Measurements from ENCODE around the gene VSTM2A. TPM values are rescaled to one million over a fixed set of nuclear protein-coding genes. Genes with fewer than 3 reads are reported as not detected.

VSTM2A gene
- total and polyA plus RNA-seq, 3 experiments from 2014 or later = not detected

DNA sequence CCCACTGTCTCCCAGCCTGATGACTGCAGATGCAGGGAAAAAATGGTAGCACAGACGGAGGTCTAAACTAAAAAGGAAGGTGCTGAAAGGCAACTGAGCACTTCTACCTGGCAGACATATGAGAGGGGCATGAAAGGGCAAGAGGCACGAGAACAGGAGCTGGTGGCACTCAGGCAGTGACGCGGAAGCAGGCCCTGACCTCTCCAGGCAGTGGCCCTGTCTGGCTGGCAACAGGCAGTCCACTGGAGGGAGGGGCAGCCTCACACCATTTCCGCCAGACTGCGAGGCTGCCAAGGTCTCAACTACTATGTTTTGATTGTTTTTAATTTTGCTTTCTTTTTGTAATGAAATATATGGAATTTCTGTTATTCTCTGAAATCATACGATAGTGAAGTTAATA is 23.3 kb downstream of the VSTM2A start:
- CTCF ChIA-PET = no interaction called here
- peaks cover 2 to 11% (median 2%) of the 10 kb centered on the region in 5 donors for H3K9me3 Mint-ChIP-seq
- Histone ChIP-seq H3K36me3 (ENCODE audit: insufficient read depth, low read length) (no peaks in the 10 kb centered on the region), H3K4me3 (ENCODE audit: low read length) (no peak overlapping the region), H3K27me3 (ENCODE audit: insufficient read depth, low read length, poor library complexity, severe bottlenecking) (no peaks in the 10 kb centered on the region), H3K9me3 (ENCODE audit: low read length) (no peaks in the 10 kb centered on the region), H3K27ac (ENCODE audit: low read depth, low read length) (no peak overlapping the region), H3K4me1 (ENCODE audit: insufficient read depth, low read length) (no peaks in the 10 kb centered on the region)
- POLR2A ChIA-PET = no interaction called here
- H3K27ac Mint-ChIP-seq = no peak overlapping the region
- no peak overlapping the region for H3K4me3 Mint-ChIP-seq
- peaks cover 0 to 2% (median 0%) of the 10 kb centered on the region in 3 donors for H3K36me3 Mint-ChIP-seq
- DNase-seq = no peak
- H3K27me3 Mint-ChIP-seq = peaks cover 0 to 1% of the 10 kb centered on the region in 2 donors
- H3K4me1 Mint-ChIP-seq = no peaks in the 10 kb centered on the region

DNA sequence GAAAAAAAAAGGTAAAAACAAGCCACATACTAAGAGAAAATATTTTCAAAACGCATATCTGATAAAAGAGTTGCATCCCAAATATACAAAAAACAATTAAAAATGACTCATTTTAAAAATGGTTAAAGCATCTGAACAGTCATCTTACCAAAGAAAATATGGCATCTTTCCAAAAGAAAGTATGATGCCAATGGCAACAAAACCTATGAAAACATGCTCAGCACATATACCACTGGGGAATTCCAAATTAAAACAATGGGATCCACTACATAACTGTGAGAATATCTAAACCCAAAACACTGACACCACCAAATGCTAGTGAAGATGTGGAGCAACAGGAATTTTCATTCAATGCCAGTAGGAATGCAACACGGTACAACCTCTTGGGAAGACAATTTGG is 39.3 kb downstream of the VSTM2A start:
- Mint-ChIP-seq H3K27me3 (no peaks in the 10 kb centered on the region), H3K4me1 (no peaks in the 10 kb centered on the region), H3K27ac (no peak overlapping the region), H3K4me3 (no peak overlapping the region), H3K36me3 (no peaks in the 10 kb centered on the region), H3K9me3 (peaks cover 0 to 14% (median 0%) of the 10 kb centered on the region in 5 donors)
- Histone ChIP-seq H3K27ac (ENCODE audit: low read depth, low read length) (no peak overlapping the region), H3K4me1 (ENCODE audit: insufficient read depth, low read length) (no peaks in the 10 kb centered on the region), H3K27me3 (ENCODE audit: insufficient read depth, low read length, poor library complexity, severe bottlenecking) (no peaks in the 10 kb centered on the region), H3K9me3 (ENCODE audit: low read length) (no peaks in the 10 kb centered on the region), H3K36me3 (ENCODE audit: insufficient read depth, low read length) (no peaks in the 10 kb centered on the region), H3K4me3 (ENCODE audit: low read length) (no peak overlapping the region)
- no peak for DNase-seq
- CTCF ChIA-PET = no interaction called here
- POLR2A ChIA-PET = no interaction called here

- Mint-ChIP-seq H3K27ac (no peak overlapping the region), H3K27me3 (no peaks in the 10 kb centered on the region), H3K36me3 (no peaks in the 10 kb centered on the region), H3K4me3 (no peak overlapping the region), H3K4me1 (no peaks in the 10 kb centered on the region), H3K9me3 (peaks cover 0 to 23% (median 0%) of the 10 kb centered on the region in 5 donors)
- no peak overlapping the region for H3K27ac ChIP-seq (ENCODE audit: low read depth, low read length)
- H3K36me3 ChIP-seq (ENCODE audit: insufficient read depth, low read length) = no peaks in the 10 kb centered on the region
- POLR2A ChIA-PET = no interaction called here
- DNase-seq = no peak
- H3K4me3 ChIP-seq (ENCODE audit: low read length) = no peak overlapping the region
- no peaks in the 10 kb centered on the region for H3K4me1 ChIP-seq (ENCODE audit: insufficient read depth, low read length)
- no peaks in the 10 kb centered on the region for H3K9me3 ChIP-seq (ENCODE audit: low read length)
- H3K27me3 ChIP-seq (ENCODE audit: insufficient read depth, low read length, poor library complexity, severe bottlenecking) = no peaks in the 10 kb centered on the region
- CTCF ChIA-PET = no interaction called here
Measured at GRCh38 chr7:54591404-54592386, 49.5 kb downstream of the VSTM2A start.

GRCh38 chr7:54596747-54597146 is 54.6 kb downstream of the VSTM2A start:
- Histone ChIP-seq H3K36me3 (ENCODE audit: insufficient read depth, low read length) (no peaks in the 10 kb centered on the region), H3K27me3 (ENCODE audit: insufficient read depth, low read length, poor library complexity, severe bottlenecking) (no peaks in the 10 kb centered on the region), H3K9me3 (ENCODE audit: low read length) (no peaks in the 10 kb centered on the region), H3K4me3 (ENCODE audit: low read length) (no peak overlapping the region), H3K4me1 (ENCODE audit: insufficient read depth, low read length) (no peaks in the 10 kb centered on the region), H3K27ac (ENCODE audit: low read depth, low read length) (no peak overlapping the region)
- ChIA-PET CTCF (no interaction called here), POLR2A (no interaction called here)
- Mint-ChIP-seq H3K4me3 (no peak overlapping the region), H3K27me3 (no peaks in the 10 kb centered on the region), H3K36me3 (no peaks in the 10 kb centered on the region), H3K27ac (no peak overlapping the region), H3K9me3 (peaks cover 2 to 31% (median 6%) of the 10 kb centered on the region in 5 donors), H3K4me1 (no peaks in the 10 kb centered on the region)
- DNase-seq = no peak

- DNase-seq = no peak
- no peak overlapping the region for H3K4me3 Mint-ChIP-seq
- Histone ChIP-seq H3K4me1 (ENCODE audit: insufficient read depth, low read length) (no peaks in the 10 kb centered on the region), H3K4me3 (ENCODE audit: low read length) (no peak overlapping the region), H3K27ac (ENCODE audit: low read depth, low read length) (no peak overlapping the region), H3K27me3 (ENCODE audit: insufficient read depth, low read length, poor library complexity, severe bottlenecking) (no peaks in the 10 kb centered on the region), H3K36me3 (ENCODE audit: insufficient read depth, low read length) (no peaks in the 10 kb centered on the region), H3K9me3 (ENCODE audit: low read length) (no peaks in the 10 kb centered on the region)
- H3K9me3 Mint-ChIP-seq = peaks cover 2 to 17% (median 4%) of the 10 kb centered on the region in 5 donors
- no peaks in the 10 kb centered on the region for H3K27me3 Mint-ChIP-seq
- H3K36me3 Mint-ChIP-seq = no peaks in the 10 kb centered on the region
- H3K4me1 Mint-ChIP-seq = no peaks in the 10 kb centered on the region
- CTCF ChIA-PET = no interaction called here
- POLR2A ChIA-PET = no interaction called here
- H3K27ac Mint-ChIP-seq = no peak overlapping the region
Measured at GRCh38 chr7:54615537-54615936, 73.4 kb downstream of the VSTM2A start.

Other genes starting within 250 kb of the VSTM2A start
- gene SEC61G, start 216.8 kb downstream of the VSTM2A start, total RNA-seq = 100 to 1,000 TPM; 138 to 144 TPM
- 281 TPM for gene SEC61G, start 216.8 kb downstream of the VSTM2A start, polyA plus RNA-seq

Data from CD8-positive, alpha-beta memory T cell (primary cell).